GM19455 (cell line): ENCODE data around the gene FOXC1.

ENCODE experiments used
- ATAC-seq: cut with Tn5 transposase; IDR thresholded peaks from one replicate; pipeline ENCODE4 v1.9.1; 2021; ENCODE audit not compliant: unreplicated experiment

FOXC1 gene

DNA sequence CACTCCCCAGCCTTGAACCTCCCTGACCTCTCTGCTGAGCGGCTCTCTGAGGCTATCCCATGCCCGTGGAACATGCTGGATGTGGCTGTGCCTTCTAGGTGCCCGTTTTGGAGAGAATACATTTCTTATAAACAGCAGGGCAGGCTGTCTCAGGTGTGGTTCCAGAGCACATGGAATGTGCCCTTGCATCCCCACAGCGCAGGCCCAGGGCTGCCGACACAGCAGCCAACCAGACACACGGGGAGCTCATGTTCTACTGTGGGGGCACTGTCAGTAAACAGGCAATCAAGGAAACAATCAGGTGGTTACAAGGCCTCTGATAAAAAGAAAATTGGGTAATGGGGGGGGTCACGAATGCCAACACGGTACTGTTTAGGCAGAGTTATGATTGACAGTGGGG, 30.8 kb downstream of the FOXC1 start:
- ATAC-seq = no peak

DNA sequence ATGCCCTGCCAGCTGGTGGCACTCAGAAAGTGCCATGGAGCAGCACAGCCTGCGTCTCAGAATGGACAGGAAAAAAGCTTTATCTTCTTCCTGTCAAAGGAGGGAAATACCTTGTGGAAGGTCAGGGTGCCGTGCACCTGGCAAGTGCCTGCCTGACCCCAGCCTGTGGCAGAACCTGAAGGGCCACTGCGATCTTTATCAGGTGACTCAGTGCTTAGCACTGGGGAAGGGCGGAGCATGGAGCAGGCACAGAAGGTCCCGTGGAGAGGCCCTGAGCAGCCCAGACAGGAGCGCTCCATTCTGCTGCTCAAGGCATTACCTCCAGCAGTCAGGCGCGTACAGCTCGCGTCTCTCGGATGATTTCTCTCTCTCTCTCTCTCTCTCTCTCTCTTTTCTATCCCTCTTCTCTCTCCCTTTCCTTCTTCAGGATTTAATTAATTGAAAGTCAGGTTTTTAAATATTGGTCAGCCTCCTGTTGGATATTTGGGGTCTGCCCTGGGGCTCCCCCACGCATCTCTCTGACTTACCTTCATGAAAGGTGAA, 31.7 kb downstream of the FOXC1 start:
- ATAC-seq = no peak

DNA sequence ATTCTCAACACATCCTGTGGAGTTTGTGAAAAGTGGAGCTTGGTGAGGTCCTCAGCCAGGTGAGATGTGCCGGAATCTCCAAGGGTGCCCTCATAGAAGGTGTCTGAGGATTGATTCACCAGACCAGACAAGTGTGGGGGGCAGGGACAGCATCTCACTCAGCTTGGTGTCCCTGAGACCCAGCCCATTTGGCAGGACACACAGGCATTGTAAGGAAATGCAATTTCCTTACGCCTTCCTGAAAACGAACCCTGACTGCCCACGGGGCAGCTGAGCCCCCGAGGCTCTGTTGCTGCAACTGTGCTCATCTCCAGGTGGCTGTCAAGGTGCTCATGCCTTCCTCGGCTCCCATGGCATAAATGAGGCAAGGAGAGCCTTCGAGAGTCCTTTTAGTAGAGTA, 33.4 kb downstream of the FOXC1 start:
- no peak for ATAC-seq

DNA sequence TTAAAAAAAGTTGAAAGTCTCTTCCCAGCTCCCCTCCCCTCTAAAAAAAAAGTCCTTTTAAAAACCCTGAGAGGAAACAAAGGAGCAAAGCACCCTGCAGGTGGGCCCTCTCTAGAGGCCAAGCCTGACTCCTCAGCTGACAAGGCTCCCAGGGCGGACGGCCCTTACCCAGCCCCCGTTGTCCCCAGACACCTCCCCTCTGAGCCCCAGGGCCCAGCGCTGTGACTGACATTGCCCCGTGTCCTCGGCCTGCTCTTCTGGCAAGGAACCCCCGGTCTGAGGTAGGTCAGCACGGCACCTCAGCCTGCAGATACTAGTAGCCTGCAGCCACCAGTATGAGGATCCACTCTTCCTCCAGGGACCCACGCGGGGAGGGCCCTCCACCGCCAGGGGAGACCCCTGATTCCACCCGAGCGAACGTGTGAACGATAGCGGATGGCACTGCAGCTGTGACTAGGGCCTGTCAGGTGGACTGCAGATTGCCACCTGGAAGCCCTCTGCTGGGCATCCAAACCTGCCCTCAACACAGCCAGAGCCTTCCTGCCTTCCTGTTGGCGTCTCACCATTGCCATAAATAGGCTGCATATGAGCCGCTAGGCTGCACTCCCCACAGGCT, 34.2 kb downstream of the FOXC1 start:
- ATAC-seq = no peak

DNA sequence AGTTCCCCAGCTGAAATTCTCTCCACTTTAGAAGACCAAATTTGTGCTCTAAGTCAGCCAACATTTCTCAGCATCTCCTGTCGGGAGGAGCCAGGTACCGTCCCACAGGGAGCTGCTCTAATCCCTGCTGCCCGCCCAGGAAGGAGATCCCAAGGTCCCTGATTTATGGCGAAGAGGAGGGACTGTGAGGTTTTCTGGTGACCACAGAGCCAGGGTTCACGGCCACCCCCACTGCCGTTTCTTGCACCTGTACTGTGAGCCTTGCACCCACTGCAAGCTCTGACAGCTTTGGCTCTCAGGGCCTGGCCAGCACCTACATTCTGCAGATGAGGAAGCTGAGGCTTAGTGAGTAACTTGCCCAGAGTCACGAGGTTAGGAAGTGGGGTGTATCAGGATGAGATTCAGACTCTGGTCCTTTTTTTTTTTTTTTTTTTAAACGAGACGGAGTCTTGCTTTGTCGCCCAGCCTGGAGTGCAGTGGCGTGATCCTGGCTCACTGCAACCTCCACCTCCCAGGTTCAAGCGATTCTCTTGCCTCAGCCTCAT, 34.9 kb downstream of the FOXC1 start:
- ATAC-seq = no peak

DNA sequence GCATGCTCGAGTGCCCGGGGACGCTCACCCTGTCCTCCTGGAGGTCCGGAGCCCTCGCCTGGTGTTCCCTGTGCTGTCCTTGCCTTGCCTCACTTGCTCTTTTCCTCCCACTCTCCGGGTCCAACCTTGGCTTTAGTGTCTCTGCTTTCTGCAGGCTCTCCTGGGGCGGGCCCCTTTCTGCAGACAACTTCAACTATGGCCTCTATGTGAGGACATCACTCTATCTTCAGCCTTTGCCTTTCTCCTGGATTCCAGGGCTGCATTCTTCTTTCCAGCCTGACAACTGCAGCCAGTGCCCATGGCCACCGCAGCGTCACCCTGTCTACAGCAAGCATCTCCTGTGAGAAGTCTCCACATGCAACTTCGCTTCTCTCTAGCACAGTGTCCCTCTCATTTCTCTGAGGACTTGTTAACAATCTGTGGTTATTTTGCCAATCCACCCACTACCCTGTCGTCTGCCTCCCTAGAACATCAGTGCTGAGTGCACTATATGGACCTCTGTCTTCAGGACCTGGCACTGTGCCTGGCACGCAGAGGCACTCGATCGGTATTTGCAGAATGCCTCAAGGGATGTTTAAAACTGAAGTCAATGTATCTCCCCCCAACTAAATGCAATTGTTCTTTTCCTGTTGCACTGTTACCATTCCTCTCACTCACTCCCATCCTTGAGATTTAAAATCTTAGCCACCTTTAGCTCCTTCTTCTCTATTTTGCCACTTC, 35.9 kb downstream of the FOXC1 start:
- no peak for ATAC-seq

DNA sequence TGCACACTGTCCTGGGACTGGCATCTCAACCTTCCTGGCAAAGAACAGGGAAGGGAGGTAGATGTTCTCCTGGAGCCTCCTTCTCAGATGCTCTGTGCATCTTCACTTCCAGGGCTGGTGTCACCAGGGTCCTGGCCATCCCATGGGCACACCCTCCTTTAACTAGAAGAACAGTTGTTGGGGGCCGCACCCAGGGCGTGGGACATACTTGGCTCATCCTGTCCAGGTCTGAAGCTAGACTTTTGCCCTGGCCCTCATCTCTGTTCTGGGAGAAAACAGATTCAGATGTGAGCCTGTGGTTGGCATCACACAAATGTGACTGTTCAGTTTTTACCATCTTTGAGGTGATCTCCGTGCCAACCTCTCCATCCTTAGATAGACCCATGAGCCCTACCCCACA, 41.6 kb downstream of the FOXC1 start:
- ATAC-seq = no peak

DNA sequence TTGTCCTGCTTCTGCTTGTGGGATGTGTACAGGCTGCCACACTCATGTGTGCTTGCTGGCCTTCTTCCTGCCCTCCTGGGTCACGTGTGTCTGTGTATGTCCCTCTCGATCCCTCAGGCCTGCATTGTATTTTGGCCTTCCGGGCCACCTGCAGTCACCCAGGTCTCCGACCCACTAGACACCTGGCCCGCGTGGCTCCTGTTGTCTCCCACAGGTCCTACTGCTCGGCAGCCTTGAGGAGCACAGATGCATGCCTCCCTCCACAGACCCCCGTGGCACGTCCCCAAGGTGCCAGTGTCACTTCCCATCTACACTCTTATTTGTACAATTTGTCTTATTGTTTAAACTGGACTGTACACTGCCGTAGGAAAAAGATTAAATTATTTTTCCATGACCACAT, 43.1 kb downstream of the FOXC1 start:
- no peak for ATAC-seq

DNA sequence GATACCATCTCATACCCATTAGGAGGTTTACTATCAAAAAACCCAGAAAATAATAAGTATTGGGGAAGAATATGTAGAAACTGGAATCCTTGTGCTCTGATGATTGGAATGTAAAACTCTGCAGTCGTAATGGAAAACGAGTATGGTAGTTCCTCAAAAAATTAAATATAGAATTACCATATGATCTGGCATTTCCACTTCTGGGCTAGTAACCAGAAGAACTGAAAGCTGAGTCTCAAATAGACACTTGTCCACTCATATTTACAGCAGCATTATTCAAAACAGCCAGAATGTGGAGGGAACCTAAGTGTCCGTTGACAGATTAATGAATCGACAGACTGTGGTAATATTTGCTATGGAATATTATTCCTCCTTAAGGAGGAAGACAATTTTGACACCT, 44.3 kb downstream of the FOXC1 start:
- no peak for ATAC-seq

DNA sequence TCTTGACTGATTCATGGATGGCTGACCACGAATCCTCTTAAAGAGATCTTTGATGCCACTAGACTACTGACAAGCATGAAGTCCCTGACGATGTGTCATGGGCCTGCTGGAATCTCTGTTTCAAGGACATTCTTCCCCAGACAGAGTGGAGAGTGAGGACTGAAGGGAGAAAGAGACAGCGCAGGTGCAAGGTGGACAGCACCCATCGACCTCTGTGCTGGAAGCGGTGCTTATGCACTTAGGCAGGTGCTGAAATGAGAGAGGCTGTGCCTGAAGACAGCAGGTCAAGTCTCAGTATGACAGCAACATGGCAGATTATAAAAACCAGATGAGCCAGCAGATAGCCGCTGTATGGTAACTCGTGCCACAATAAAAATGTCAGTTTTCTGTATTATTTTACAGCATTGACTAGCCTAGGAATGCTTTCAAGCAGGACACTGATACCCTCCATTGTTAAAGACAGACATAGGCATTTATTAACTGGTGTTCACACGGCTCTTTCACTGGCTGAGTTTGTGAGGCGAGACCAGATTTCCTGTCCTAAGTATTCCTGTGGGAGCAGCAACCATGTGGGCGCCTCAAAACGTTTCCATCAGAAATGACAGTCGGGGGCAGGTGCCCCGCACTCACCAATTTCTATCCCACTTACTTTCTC, 47.5 kb downstream of the FOXC1 start:
- no peak for ATAC-seq

DNA sequence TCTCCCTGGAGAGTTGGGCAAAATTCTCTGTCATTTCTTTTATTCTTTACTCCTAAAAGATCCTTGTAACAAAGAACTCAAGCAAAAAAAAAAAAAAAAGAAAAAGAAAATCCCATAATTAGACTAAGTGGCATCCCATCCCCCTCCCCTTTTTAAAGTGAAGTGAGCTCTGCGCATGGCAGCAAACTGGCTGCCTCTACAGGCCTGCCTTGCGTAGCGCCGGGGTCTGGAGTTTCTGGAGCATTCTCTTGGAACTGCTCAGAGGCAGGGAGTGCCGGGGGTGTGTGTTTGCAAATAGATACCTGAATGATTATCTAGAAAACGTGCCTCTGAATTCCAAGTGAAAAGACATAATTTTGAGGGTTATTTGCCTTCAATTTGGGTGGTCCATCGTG, 48.1 kb downstream of the FOXC1 start:
- no peak for ATAC-seq

DNA sequence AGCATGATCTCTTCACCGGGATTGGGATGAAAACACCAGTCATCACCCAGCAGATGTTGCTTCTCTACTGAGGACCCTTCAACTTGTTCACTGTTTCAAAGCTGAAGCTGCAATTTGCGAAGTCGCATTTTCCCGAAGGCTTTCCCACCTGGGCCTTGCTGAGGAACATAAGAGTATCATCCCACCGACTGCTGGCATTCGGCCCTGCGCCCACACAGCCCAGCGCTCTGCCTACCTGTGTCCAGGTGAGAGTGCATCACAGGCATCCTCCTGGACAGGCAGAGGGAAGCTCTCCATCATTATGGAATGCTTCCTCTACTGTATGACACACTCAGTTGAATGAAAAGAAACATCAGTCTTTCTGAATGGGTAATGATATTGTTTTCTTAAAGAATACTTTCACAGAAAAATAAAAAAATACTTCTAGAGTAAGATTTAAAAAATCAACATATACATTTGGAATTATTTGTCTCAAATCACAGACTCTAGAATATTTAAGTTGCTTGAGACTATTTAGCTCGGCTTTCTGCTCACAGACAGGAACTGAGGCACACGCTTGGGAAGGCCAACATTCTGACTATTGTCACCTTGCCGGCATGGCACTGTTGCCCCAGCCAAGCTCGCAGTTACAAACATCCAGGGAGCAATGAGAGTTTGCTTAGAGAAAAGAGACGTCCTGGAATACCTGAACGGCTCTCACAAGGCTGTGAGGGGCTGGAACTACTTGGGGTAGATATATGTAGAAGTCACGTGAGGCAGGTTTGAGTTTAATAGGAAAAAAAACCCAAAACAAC, 48.7 kb downstream of the FOXC1 start:
- no peak for ATAC-seq

DNA sequence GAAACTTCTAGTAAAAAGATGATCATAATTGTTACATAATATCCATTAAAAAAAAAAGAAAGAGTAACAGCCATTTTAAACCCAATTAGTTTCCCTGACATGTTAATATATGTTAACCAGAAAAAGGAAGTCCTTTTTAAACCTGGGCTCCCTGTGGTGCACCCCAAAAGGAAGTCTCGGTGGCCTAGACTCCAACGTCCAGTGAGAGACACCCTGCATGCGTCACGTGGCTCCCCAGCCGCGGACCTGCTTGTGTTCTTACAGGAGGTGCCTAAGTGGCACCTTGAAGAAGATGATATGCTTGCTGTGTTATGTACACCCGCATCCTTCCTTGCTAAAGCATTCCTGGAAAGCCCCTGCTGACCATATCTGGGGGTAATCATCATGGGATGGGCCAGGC, 50.1 kb downstream of the FOXC1 start:
- no peak for ATAC-seq

DNA sequence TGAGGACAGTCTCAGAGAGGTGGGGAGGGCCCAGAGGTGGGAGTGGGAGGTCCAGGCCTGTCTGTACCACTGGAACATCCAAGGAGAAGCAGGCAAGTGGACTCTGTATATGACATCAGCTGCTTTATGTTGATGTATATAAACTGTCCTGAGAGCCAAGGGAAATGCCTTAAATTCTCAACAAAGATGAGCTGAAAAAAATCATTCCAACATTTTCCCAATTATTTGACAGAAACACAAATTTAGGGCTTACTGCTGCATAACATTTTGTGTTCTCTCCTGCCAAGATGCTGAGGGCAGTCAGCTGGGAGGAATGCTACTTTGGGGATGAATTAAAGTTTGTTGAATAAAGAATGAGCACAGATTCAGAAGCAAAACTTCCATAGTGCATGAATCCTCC, 52.8 kb downstream of the FOXC1 start:
- ATAC-seq = no peak
